ENCODE measurements around the gene PACSIN1. TPM values are rescaled to one million over a fixed set of nuclear protein-coding genes. Genes with fewer than 3 reads are reported as not detected.

The PACSIN1 gene
- total RNA-seq, 2 donors from 2014 or later = 5.6 to 6.3 TPM

DNA sequence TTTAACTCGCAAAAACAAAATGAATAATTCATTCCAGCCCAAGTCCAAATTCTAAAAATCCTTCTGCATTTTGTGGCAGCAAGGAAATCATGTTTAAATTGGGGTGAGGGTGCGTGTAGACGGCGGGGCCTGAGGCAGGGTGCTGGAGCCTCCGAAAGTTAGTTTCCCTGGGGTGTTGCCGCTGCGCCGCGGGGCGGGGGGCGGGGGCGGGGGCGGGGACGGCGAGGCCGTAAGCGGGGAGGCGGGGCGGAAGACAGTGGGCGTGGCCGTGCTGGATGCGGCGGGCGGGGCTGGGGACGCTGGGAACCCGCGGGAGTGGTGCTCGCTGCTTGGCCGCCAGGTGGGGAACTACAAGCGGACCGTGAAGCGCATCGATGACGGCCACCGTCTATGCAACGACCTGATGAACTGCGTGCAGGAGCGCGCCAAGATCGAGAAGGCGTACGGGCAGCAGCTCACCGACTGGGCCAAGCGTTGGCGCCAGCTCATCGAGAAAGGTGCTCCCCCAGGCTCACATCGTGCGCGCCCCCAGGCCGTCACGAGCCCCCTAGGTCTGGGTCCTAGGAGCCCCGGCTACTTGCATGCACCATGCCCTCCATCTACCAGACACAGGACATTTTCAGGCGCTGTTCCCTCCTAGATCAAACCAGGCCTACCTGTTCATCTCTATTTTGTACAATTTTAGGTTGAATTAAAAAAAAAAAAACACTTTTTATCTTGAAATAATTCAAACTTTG, 61.3 kb downstream of the PACSIN1 start:
- peak; percentile 93 for DNase-seq (ENCODE audit: low spot score)
- no peaks in the 10 kb centered on the region for H3K36me3 ChIP-seq
- H3K27me3 ChIP-seq = no peaks in the 10 kb centered on the region
- H3K4me1 ChIP-seq = peaks cover 0 to 8% of the 10 kb centered on the region in 2 donors
- TF ChIP-seq CTCF (IDR thresholded peaks at IDR 0.05) = peak; percentile 69 to 85
- H3K27ac ChIP-seq = peak overlapping the region; percentile 41 to 43
- H3K4me3 ChIP-seq = peak overlapping the region; percentile 15 to 30
- H3K9me3 ChIP-seq = no peaks in the 10 kb centered on the region

GRCh38 chr6:34527751-34528670, 62.1 kb downstream of the PACSIN1 start:
- no peaks in the 10 kb centered on the region for H3K36me3 ChIP-seq
- DNase-seq (ENCODE audit: low spot score) = no peak
- no peak overlapping the region for H3K27ac ChIP-seq
- H3K4me3 ChIP-seq = no peak overlapping the region
- H3K27me3 ChIP-seq = no peaks in the 10 kb centered on the region
- peaks cover 0 to 8% of the 10 kb centered on the region in 2 donors for H3K4me1 ChIP-seq
- no peaks in the 10 kb centered on the region for H3K9me3 ChIP-seq
- TF ChIP-seq CTCF (IDR thresholded peaks at IDR 0.05) = no peak

- Histone ChIP-seq H3K4me3 (no peak overlapping the region), H3K27me3 (no peaks in the 10 kb centered on the region), H3K9me3 (no peaks in the 10 kb centered on the region), H3K27ac (no peak overlapping the region), H3K36me3 (no peaks in the 10 kb centered on the region), H3K4me1 (peaks cover 0 to 8% of the 10 kb centered on the region in 2 donors)
- no peak for DNase-seq (ENCODE audit: low spot score)
- TF ChIP-seq CTCF (IDR thresholded peaks at IDR 0.05) = no peak
Observed at GRCh38 chr6:34528996-34529664, 63.3 kb downstream of the PACSIN1 start.

DNA sequence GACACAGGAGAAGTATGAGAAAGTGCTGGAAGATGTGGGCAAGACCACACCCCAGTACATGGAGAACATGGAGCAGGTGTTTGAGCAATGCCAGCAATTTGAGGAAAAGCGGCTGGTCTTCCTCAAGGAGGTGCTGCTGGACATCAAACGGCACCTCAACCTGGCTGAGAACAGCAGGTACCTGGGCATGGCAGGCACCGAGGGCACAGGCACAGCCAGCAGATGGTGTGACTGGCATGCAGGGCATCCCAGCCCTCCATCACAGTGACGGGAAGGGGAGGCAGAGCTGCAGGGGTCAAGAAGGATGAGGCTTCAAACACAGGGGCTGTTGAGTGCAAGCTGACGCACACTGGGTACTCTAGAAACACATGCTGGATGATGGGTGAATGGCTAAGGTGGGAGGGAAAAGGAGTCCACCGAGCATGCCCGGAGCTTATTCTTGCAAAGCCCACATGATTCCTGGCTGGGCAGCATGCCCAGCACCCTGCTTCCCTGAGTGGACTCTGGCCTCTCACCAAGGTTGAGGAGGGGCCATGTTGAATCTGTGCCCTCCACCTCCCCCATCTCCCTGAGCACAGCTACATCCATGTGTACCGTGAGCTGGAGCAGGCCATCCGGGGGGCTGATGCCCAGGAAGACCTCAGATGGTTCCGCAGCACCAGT, 63.9 kb downstream of the PACSIN1 start:
- H3K36me3 ChIP-seq = no peaks in the 10 kb centered on the region
- TF ChIP-seq CTCF (IDR thresholded peaks at IDR 0.05) = no peak
- DNase-seq (ENCODE audit: low spot score) = no peak
- no peaks in the 10 kb centered on the region for H3K9me3 ChIP-seq
- H3K27ac ChIP-seq = no peak overlapping the region
- H3K4me1 ChIP-seq = peaks cover 0 to 8% of the 10 kb centered on the region in 2 donors
- H3K4me3 ChIP-seq = no peak overlapping the region
- no peaks in the 10 kb centered on the region for H3K27me3 ChIP-seq

- no peak for DNase-seq (ENCODE audit: low spot score)
Observed at GRCh38 chr6:34530753-34531365, 65.0 kb downstream of the PACSIN1 start.

More at GRCh38 chr6:34530753-34531365, 65.0 kb downstream of the PACSIN1 start:
- Histone ChIP-seq H3K9me3 (no peaks in the 10 kb centered on the region), H3K4me1 (peaks cover 0 to 8% of the 10 kb centered on the region in 2 donors), H3K27ac (no peak overlapping the region), H3K27me3 (no peaks in the 10 kb centered on the region), H3K4me3 (no peak overlapping the region), H3K36me3 (no peaks in the 10 kb centered on the region)
- no peak for TF ChIP-seq CTCF (IDR thresholded peaks at IDR 0.05)
